Prostate gland (tissue), 2 donors: ENCODE results near the gene DBF4B.

Experiments
- CTCF ChIP-seq, 4 experiments: fragments of 200-600 bp in 2 of 4; fragments of 450-650 bp in 2 of 4; sonication (generic) in 2 of 4; IDR thresholded peaks; 1 replicate in 3 of 4; 2 replicates in 1 of 4; pipeline ENCODE4 v1.5.1; 2016 to 2019; ENCODE audit warnings: antibody characterized with exemption in 4 of 4, mild to moderate bottlenecking in 2 of 4, moderate library complexity in 2 of 4
- POLR2A ChIP-seq: fragments of 450-650 bp; IDR thresholded peaks from one replicate; pipeline ENCODE4 v1.6.1; 2016; ENCODE audit warnings: antibody characterized with exemption, mild to moderate bottlenecking
- POLR2AphosphoS5 ChIP-seq: sonication (generic); formaldehyde crosslinking; IDR thresholded peaks from one replicate; pipeline ENCODE4 v1.6.1; 2017; ENCODE audit warnings: antibody characterized with exemption

- TF ChIP-seq CTCF (IDR thresholded peaks at IDR 0.05) (no peak), POLR2A (no peak), POLR2AphosphoS5 (no peak)
Measured at GRCh38 chr17:44759916-44760243, 51.4 kb downstream of the DBF4B start.
